GM12878 (cell line): ENCODE data around the gene TCF7L2. TPM values are rescaled to one million over a fixed set of nuclear protein-coding genes. Genes with fewer than 3 reads are reported as not detected.
A peak's percentile ranks its signal among the peaks of the same experiment; 100 is the strongest.

Source experiments
- ATAC-seq: fragments of 200-7000 bp; cut with Tn5 transposase; 3 replicates; pipeline ENCODE4 v1.9.1; 2020; ENCODE audit warnings: mild to moderate bottlenecking, moderate library complexity
- BruUV-seq: library from RNA; stranded (reverse); fragments of 400-500 nt; replicated peaks from 2 replicates; lab custom pipeline; 2021; lab: Mats Ljungman, UMichigan
- CTCF ChIA-PET: fragments of 300-600 bp; sonication (Branson Sonifier 250); formaldehyde crosslinking; extraction: SDS; loops from one replicate; lab custom pipeline; 2021; ENCODE audit warnings: inconsistent platforms; lab: Yijun Ruan, JAX
- POLR2A ChIA-PET: fragments of 350-600 bp; formaldehyde crosslinking; extraction: SDS; loops from one replicate; lab custom pipeline; 2021; ENCODE audit warnings: inconsistent platforms; lab: Charles Lee
- RAD21 ChIA-PET: fragments of 300-600 bp; sonication (Branson Sonifier 250); formaldehyde crosslinking; loops from one replicate; lab custom pipeline; 2023; ENCODE audit warnings: antibody characterized with exemption; ENCODE audit not compliant: unreplicated experiment; lab: Charles Lee
- SMC1A ChIA-PET: fragments of 300-600 bp; sonication (Branson Sonifier 250); formaldehyde crosslinking; loops from one replicate; lab custom pipeline; 2023; ENCODE audit not compliant: unreplicated experiment, uncharacterized antibody; lab: Charles Lee
- DNase-seq: peaks from one replicate; pipeline ENCODE4 v3.0.0-alpha.2; 2011; ENCODE audit warnings: low read depth, low spot score
- FAIRE-seq: peaks from 3 replicates; lab custom pipeline; 2011; peaks lifted over from hg19 to GRCh38; lab: Jason Lieb, UNC
- H2AFZ ChIP-seq: 2 replicates; pipeline ENCODE4 v1.6.0; 2011; ENCODE audit warnings: low read depth, low read length, control low read depth; ENCODE audit not compliant: control insufficient read depth
- H3K27ac ChIP-seq: 2 replicates; pipeline ENCODE4 v1.5.1; 2011; ENCODE audit warnings: control low read depth; ENCODE audit not compliant: control insufficient read depth, insufficient read depth
- H3K27me3 ChIP-seq, 2 experiments: replicated peaks in 1 of 2; 2 replicates each; pipeline versions ENCODE4 v1.6.0 to v1.6.1; 2011; ENCODE audit warnings: low read length in 1 of 2; ENCODE audit not compliant: control insufficient read depth in 2 of 2, insufficient read depth in 2 of 2
- H3K36me3 ChIP-seq, 2 experiments: 2 replicates each; pipeline ENCODE4 v1.5.1; 2011; ENCODE audit warnings: low read length in 1 of 2; ENCODE audit not compliant: control insufficient read depth in 2 of 2, insufficient read depth in 2 of 2
- H3K4me1 ChIP-seq: 2 replicates; pipeline ENCODE4 v1.6.1; 2011; ENCODE audit warnings: mild to moderate bottlenecking, low read length, moderate library complexity, mixed read lengths; ENCODE audit not compliant: control insufficient read depth, insufficient read depth
- H3K4me2 ChIP-seq: 2 replicates; pipeline ENCODE4 v1.6.0; 2011; ENCODE audit warnings: control low read depth; ENCODE audit not compliant: control insufficient read depth, insufficient read depth
- H3K4me3 ChIP-seq: fragments of 200-600 bp; sonication (generic); 2 replicates; pipeline ENCODE4 v1.5.1; 2016
- H3K79me2 ChIP-seq: 2 replicates; pipeline ENCODE4 v1.6.0; 2011; ENCODE audit warnings: low read length; ENCODE audit not compliant: control insufficient read depth, insufficient read depth
- H3K9ac ChIP-seq: 2 replicates; pipeline ENCODE4 v1.8.0; 2011; ENCODE audit warnings: low read length, control low read depth, mixed read lengths; ENCODE audit not compliant: control insufficient read depth, insufficient read depth
- H3K9me3 ChIP-seq: replicated peaks from 3 replicates; pipeline ENCODE4 v1.5.1; 2011; ENCODE audit warnings: mild to moderate bottlenecking, low read length; ENCODE audit not compliant: control insufficient read depth, insufficient read depth
- H4K20me1 ChIP-seq: 2 replicates; pipeline ENCODE4 v1.6.0; 2011; ENCODE audit not compliant: control insufficient read depth, insufficient read depth
- BRCA1 ChIP-seq: IDR thresholded peaks from 2 replicates; pipeline ENCODE4 v1.6.1; 2011; ENCODE audit warnings: low read depth, low read length, improper control_type of control experiment
- CBX5 ChIP-seq: sonication (generic); IDR thresholded peaks from 2 replicates; pipeline ENCODE4 v1.6.1; 2016; ENCODE audit warnings: low read depth, moderate library complexity, mild to moderate bottlenecking, inconsistent platforms
- KDM1A ChIP-seq: fragments of 200-600 bp; sonication (generic); IDR thresholded peaks from 2 replicates; pipeline ENCODE4 v1.6.1; 2016; ENCODE audit warnings: borderline replicate concordance
- PAX8 ChIP-seq: fragments of 450-650 bp; IDR thresholded peaks from 2 replicates; pipeline ENCODE4 v1.6.1; 2017; ENCODE audit warnings: mild to moderate bottlenecking, moderate library complexity
- PML ChIP-seq: IDR thresholded peaks from 2 replicates; pipeline ENCODE4 v1.6.1; 2012; ENCODE audit warnings: low read length, inconsistent platforms
- SIN3A ChIP-seq: IDR thresholded peaks from 2 replicates; pipeline ENCODE4 v1.6.1; 2012; ENCODE audit warnings: low read depth, low read length, improper control_type of control experiment
- SPI1 ChIP-seq: IDR thresholded peaks from 2 replicates; pipeline ENCODE4 v1.6.1; 2011; ENCODE audit warnings: low read depth, mild to moderate bottlenecking, low read length, moderate library complexity, borderline replicate concordance; ENCODE audit not compliant: insufficient read depth
- SREBF1 ChIP-seq: IDR thresholded peaks from 2 replicates; pipeline ENCODE4 v1.6.1; 2012; ENCODE audit warnings: mild to moderate bottlenecking, low read length
- STAT1 ChIP-seq: fragments of 450-650 bp; conservative IDR thresholded peaks from 2 replicates; pipeline ENCODE4 v1.6.1; 2014; ENCODE audit warnings: antibody characterized with exemption, mild to moderate bottlenecking
- WGBS: methylation state at CpG from one replicate; pipeline ENCODE4 v1.1.6; 2016; ENCODE audit warnings: low lambda C conversion rate; ENCODE audit not compliant: insufficient replicate concordance, insufficient coverage; ENCODE audit errors: missing lambda C conversion rate; 5-methylcytosine and 5-hydroxymethylcytosine counted together
- in situ Hi-C: fragments of 300-500 bp; cut with MboI; formaldehyde crosslinking; loops from 9 replicates; pipeline ENCODE4 v1.14.3; 2018; ENCODE audit warnings: mixed read lengths
- intact Hi-C: fragments of 100-400 bp; cut with micrococcal nuclease; formaldehyde crosslinking; loops from one replicate; pipeline ENCODE4 v1.14.2; 2022; ENCODE audit not compliant: unreplicated experiment
- polyA plus RNA-seq, 11 experiments: library from polyadenylated mRNA; depleted of rRNA in 4 of 11; unstranded in 6 of 11; stranded (reverse) in 5 of 11; fragments of >200 nt; fragmentation: Nextera tagmentation in 4 of 11; fragmentation: Illumina TruSeq in 1 of 11; extraction: Ambion mirVana in 4 of 11; extraction: Trizol in 1 of 11; gene quantifications; 1 replicate in 1 of 11; 2 replicates in 10 of 11; pipeline versions ENCODE4 v1.2.1 to v1.2.3, GENCODE V29; 2011 to 2016; ENCODE audit warnings: inconsistent platforms in 2 of 11, missing spikeins in 2 of 11, low read depth in 1 of 11
- total RNA-seq, 4 experiments: library from RNA; depleted of rRNA in 3 of 4; stranded (reverse); fragments of >200 nt in 3 of 4; fragmentation: Illumina TruSeq in 1 of 4; extraction: Trizol in 1 of 4; gene quantifications; 2 replicates each; pipeline versions ENCODE4 v1.2.1 to v1.2.3, GENCODE V29; 2013 to 2021

Gene TCF7L2
- total and polyA plus RNA-seq, 10 of the 15 experiments (the other 5 are each of a cell fraction or from before 2014, with no cell fraction given): 0.02 to 1.1 (median 0.35) TPM; not detected in 4

- peak; percentile 10; the same call in 1 of the 2 replicates for TF ChIP-seq SPI1
- TF ChIP-seq PAX8: no peak
- H3K4me3 ChIP-seq: no peak overlapping the region
- ATAC-seq (no peak), FAIRE-seq (no peak), DNase-seq (no peak)
- ChIA-PET POLR2A (interaction anchor here (0.5 kb wide), 1 partner anchor 710 kb away, joined by 4 read pairs; no protein-coding TSS in a partner anchor), SMC1A (no interaction called here), CTCF (no interaction called here), RAD21 (no interaction called here)
- no peaks in the 10 kb centered on the region for H3K79me2 ChIP-seq
- intact Hi-C loops: no loop called here
- no peak overlapping the region for H3K4me2 ChIP-seq
- BruUV-seq: no TSS peak
- H3K27ac ChIP-seq: no peak overlapping the region
- WGBS: 14% methylated on average over 4 of the region's 4 CpGs
- no peak overlapping the region for H2AFZ ChIP-seq
- no peaks in the 10 kb centered on the region for H3K9me3 ChIP-seq
- no peaks in the 10 kb centered on the region for H4K20me1 ChIP-seq
- in situ Hi-C loops: no loop called here
- H3K4me1 ChIP-seq: no peaks in the 10 kb centered on the region
- no peaks in the 10 kb centered on the region; a peak in 3 of 4 replicates for H3K27me3 ChIP-seq
- no peaks in the 10 kb centered on the region for H3K36me3 ChIP-seq
- H3K9ac ChIP-seq: no peak overlapping the region
These were observed 88.9 kb downstream of the TCF7L2 start for GRCh38 chr10:113038985-113039384.

GRCh38 chr10:113041324-113041723, 91.3 kb downstream of the TCF7L2 start:
- H4K20me1 ChIP-seq: no peaks in the 10 kb centered on the region
- ChIA-PET CTCF (no interaction called here), SMC1A (no interaction called here), POLR2A (no interaction called here), RAD21 (no interaction called here)
- no TSS peak for BruUV-seq
- H3K27ac ChIP-seq: no peak overlapping the region
- no peak overlapping the region for H3K9ac ChIP-seq
- H3K4me1 ChIP-seq: no peaks in the 10 kb centered on the region
- no peaks in the 10 kb centered on the region for H3K9me3 ChIP-seq
- H3K36me3 ChIP-seq: no peaks in the 10 kb centered on the region
- DNase-seq: no peak
- no peak for ATAC-seq
- no peak overlapping the region for H3K4me3 ChIP-seq
- TF ChIP-seq SREBF1 (no peak), PML (no peak), SIN3A (no peak), KDM1A (no peak), STAT1 (no peak), BRCA1 (no peak), CBX5 (no peak)
- in situ Hi-C loops: no loop called here
- H3K27me3 ChIP-seq: no peaks in the 10 kb centered on the region; a peak in 3 of 4 replicates
- H3K4me2 ChIP-seq: no peak overlapping the region
- no peak overlapping the region for H2AFZ ChIP-seq
- intact Hi-C loops: no loop called here
- FAIRE-seq: no peak
- whole genome bisulfite sequencing: 0% methylated on average over 1 of the region's 1 CpG
- H3K79me2 ChIP-seq: no peaks in the 10 kb centered on the region
